HCT116 (cell line): ENCODE measurements around the gene SLC30A3. TPM values are rescaled to one million over a fixed set of nuclear protein-coding genes. Genes with fewer than 3 reads are reported as not detected.

Source experiments
- ATAC-seq: fragments of 200-7000 bp; cut with Tn5 transposase; 2 replicates; pipeline ENCODE4 v1.9.1; 2020; ENCODE audit warnings: mild to moderate bottlenecking, moderate library complexity
- BruUV-seq: library from RNA; stranded (reverse); fragments of 400-500 nt; replicated peaks from 2 replicates; lab custom pipeline; 2021; lab: Mats Ljungman, UMichigan
- CTCF ChIA-PET: fragments of 300-600 bp; sonication (Branson Sonifier 250); formaldehyde crosslinking; loops from one replicate; lab custom pipeline; 2021; ENCODE audit warnings: antibody characterized with exemption; lab: Charles Lee
- POLR2A ChIA-PET: fragments of 300-600, 350-600 bp; sonication (Branson Sonifier 250); formaldehyde crosslinking; loops from one replicate; lab custom pipeline; 2021; ENCODE audit warnings: antibody characterized with exemption; lab: Charles Lee
- RAD21 ChIA-PET, 2 experiments: fragments of 300-600 bp; sonication (Branson Sonifier 250); formaldehyde crosslinking; loops; one replicate each; lab custom pipeline; 2023; ENCODE audit warnings: low total read pairs in 2 of 2; ENCODE audit not compliant: uncharacterized antibody in 2 of 2, unreplicated experiment in 2 of 2, low non-redundant PET in 1 of 2; lab: Charles Lee
- DNase-seq: peaks from one replicate; pipeline ENCODE4 v3.0.0-alpha.2; 2010; ENCODE audit warnings: low read depth, low spot score
- H2AFZ ChIP-seq: fragments of 200-600 bp; shearing (Covaris generic), sonication (generic); 2 replicates; pipeline ENCODE4 v1.6.1; 2017; ENCODE audit warnings: low read depth, mixed run types, mixed read lengths, antibody characterized with exemption, low read length; ENCODE audit not compliant: poor library complexity, severe bottlenecking
- H3K27ac ChIP-seq: 2 replicates; pipeline ENCODE4 v1.5.1; 2012; ENCODE audit warnings: low read depth, low read length
- H3K27me3 ChIP-seq: fragments of 200-600 bp; sonication (generic); 2 replicates; pipeline ENCODE4 v1.6.1; 2016; ENCODE audit warnings: mixed run types, low read length, mixed read lengths; ENCODE audit not compliant: insufficient read depth
- H3K36me3 ChIP-seq, 2 experiments: fragments of 200-500 bp in 1 of 2; fragments of 200-600 bp in 1 of 2; sonication (Bioruptor generic) in 1 of 2; sonication (generic) in 1 of 2; 2 replicates each; pipeline versions ENCODE4 v1.5.1 to v1.6.1; 2014 to 2016; ENCODE audit warnings: low read length in 2 of 2, inconsistent platforms in 1 of 2, mixed read lengths in 1 of 2, mixed run types in 1 of 2; ENCODE audit not compliant: insufficient read depth in 2 of 2, control insufficient read depth in 1 of 2
- H3K4me1 ChIP-seq, 2 experiments: fragments of 200-600 bp in 1 of 2; sonication (generic) in 1 of 2; 2 replicates each; pipeline versions ENCODE4 v1.5.1 to v1.6.1; 2012 to 2017; ENCODE audit warnings: low read length in 2 of 2, inconsistent platforms in 1 of 2, mild to moderate bottlenecking in 1 of 2, mixed read lengths in 1 of 2, mixed run types in 1 of 2, moderate library complexity in 1 of 2; ENCODE audit not compliant: insufficient read depth in 2 of 2, control insufficient read depth in 1 of 2
- H3K4me2 ChIP-seq: fragments of 200-600 bp; sonication (generic); 2 replicates; pipeline ENCODE4 v1.6.1; 2017; ENCODE audit warnings: mixed run types, low read length, mixed read lengths
- H3K4me3 ChIP-seq, 2 experiments: fragments of 200-600 bp in 1 of 2; sonication (generic) in 1 of 2; replicated peaks in 1 of 2; 2 replicates each; pipeline ENCODE4 v1.5.1; 2011 to 2016; ENCODE audit warnings: low read length in 2 of 2, control low read depth in 1 of 2, low read depth in 1 of 2, mild to moderate bottlenecking in 1 of 2, mixed read lengths in 1 of 2, mixed run types in 1 of 2
- H3K79me2 ChIP-seq: fragments of 200-600 bp; sonication (generic); 2 replicates; pipeline ENCODE4 v1.6.1; 2017; ENCODE audit warnings: mild to moderate bottlenecking, mixed run types, low read length, moderate library complexity, mixed read lengths; ENCODE audit not compliant: insufficient read depth
- H3K9ac ChIP-seq: fragments of 200-600 bp; sonication (generic); 2 replicates; pipeline ENCODE4 v1.6.1; 2016; ENCODE audit warnings: low read length, mixed read lengths
- H3K9me2 ChIP-seq: fragments of 200-600 bp; sonication (generic), shearing (Covaris generic); 2 replicates; pipeline ENCODE4 v1.6.1; 2017; ENCODE audit warnings: mixed run types, mild to moderate bottlenecking, moderate library complexity; ENCODE audit not compliant: insufficient read depth
- H3K9me3 ChIP-seq, 2 experiments: fragments of 200-500 bp in 1 of 2; fragments of 200-600 bp in 1 of 2; sonication (Bioruptor generic) in 1 of 2; sonication (generic) in 1 of 2; 2 replicates each; pipeline ENCODE4 v1.6.1; 2014 to 2017; ENCODE audit warnings: low read length in 2 of 2, mixed read lengths in 2 of 2, inconsistent platforms in 1 of 2, low read depth in 1 of 2, mild to moderate bottlenecking in 1 of 2, mixed run types in 1 of 2, moderate library complexity in 1 of 2; ENCODE audit not compliant: control insufficient read depth in 1 of 2, insufficient read depth in 1 of 2
- H4K20me1 ChIP-seq: fragments of 200-600 bp; sonication (generic), shearing (Covaris generic); 2 replicates; pipeline ENCODE4 v1.6.1; 2017; ENCODE audit warnings: mixed run types, mild to moderate bottlenecking, moderate library complexity; ENCODE audit not compliant: insufficient read depth
- ATF3 ChIP-seq: IDR thresholded peaks from 2 replicates; pipeline ENCODE4 v1.6.1; 2012
- CBX3 ChIP-seq: IDR thresholded peaks from 2 replicates; pipeline ENCODE4 v1.6.1; 2012; ENCODE audit warnings: low read depth
- CEBPB ChIP-seq: IDR thresholded peaks from 2 replicates; pipeline ENCODE4 v1.6.1; 2012; ENCODE audit warnings: low read depth
- EGR1 ChIP-seq: IDR thresholded peaks from 2 replicates; pipeline ENCODE4 v1.6.1; 2012; ENCODE audit warnings: low read depth
- EZH2phosphoT487 ChIP-seq: fragments of 200-600 bp; IDR thresholded peaks from 2 replicates; pipeline ENCODE4 v1.6.1; 2018; ENCODE audit warnings: antibody characterized with exemption, borderline replicate concordance
- JUND ChIP-seq: IDR thresholded peaks from 2 replicates; pipeline ENCODE4 v1.6.1; 2012
- POLR2A ChIP-seq: IDR thresholded peaks from 2 replicates; pipeline ENCODE4 v1.7.0; 2011; ENCODE audit warnings: borderline replicate concordance; ENCODE audit not compliant: insufficient read depth, insufficient read length; ENCODE audit errors: extremely low read depth
- POLR2AphosphoS5 ChIP-seq: IDR thresholded peaks from 2 replicates; pipeline ENCODE4 v1.6.1; 2011; ENCODE audit warnings: mild to moderate bottlenecking, low read depth, low read length, moderate library complexity
- SIN3A ChIP-seq: IDR thresholded peaks from 2 replicates; pipeline ENCODE4 v1.6.1; 2012; ENCODE audit warnings: low read depth
- SRF ChIP-seq: IDR thresholded peaks from 2 replicates; pipeline ENCODE4 v1.6.1; 2012; ENCODE audit warnings: low read depth
- TCF7L2 ChIP-seq: IDR thresholded peaks from 2 replicates; pipeline ENCODE4 v1.7.0; 2011; ENCODE audit warnings: borderline replicate concordance, inconsistent platforms; ENCODE audit not compliant: insufficient read depth, insufficient read length; ENCODE audit errors: extremely low read depth
- YY1 ChIP-seq: IDR thresholded peaks from 2 replicates; pipeline ENCODE4 v1.6.1; 2011; ENCODE audit warnings: low read length, low read depth, moderate library complexity, mild to moderate bottlenecking; ENCODE audit not compliant: insufficient replicate concordance; ENCODE audit errors: extremely low read depth
- ZNF274 ChIP-seq: fragments of 200-500 bp; sonication (Bioruptor generic); IDR thresholded peaks from 2 replicates; pipeline ENCODE4 v1.6.1; 2014; ENCODE audit warnings: mild to moderate bottlenecking, low read depth, low read length, inconsistent platforms
- intact Hi-C: fragments of 100-400 bp; cut with micrococcal nuclease; formaldehyde crosslinking; loops from 2 replicates; pipeline ENCODE4 v1.10.0; 2022
- total RNA-seq: library from RNA; stranded (reverse); gene quantifications from one replicate; pipeline ENCODE4 v1.2.1, GENCODE V29; 2021; ENCODE audit not compliant: unreplicated experiment
- TF ChIP-seq, protein P1 (sequence below): IDR thresholded peaks from 2 replicates; pipeline ENCODE4 v1.6.1; 2011; ENCODE audit warnings: mild to moderate bottlenecking, low read length, moderate library complexity; ENCODE audit not compliant: insufficient replicate concordance; ENCODE audit errors: extremely low read depth
- TF ChIP-seq, protein P2 (sequence below): IDR thresholded peaks from 2 replicates; pipeline ENCODE4 v1.6.1; 2012
- TF ChIP-seq, protein P3 (sequence below): IDR thresholded peaks from 2 replicates; pipeline ENCODE4 v1.6.1; 2012; ENCODE audit warnings: low read depth

The SLC30A3 gene
- total RNA-seq, 1 experiment from 2014 or later: 20.5 TPM

DNA sequence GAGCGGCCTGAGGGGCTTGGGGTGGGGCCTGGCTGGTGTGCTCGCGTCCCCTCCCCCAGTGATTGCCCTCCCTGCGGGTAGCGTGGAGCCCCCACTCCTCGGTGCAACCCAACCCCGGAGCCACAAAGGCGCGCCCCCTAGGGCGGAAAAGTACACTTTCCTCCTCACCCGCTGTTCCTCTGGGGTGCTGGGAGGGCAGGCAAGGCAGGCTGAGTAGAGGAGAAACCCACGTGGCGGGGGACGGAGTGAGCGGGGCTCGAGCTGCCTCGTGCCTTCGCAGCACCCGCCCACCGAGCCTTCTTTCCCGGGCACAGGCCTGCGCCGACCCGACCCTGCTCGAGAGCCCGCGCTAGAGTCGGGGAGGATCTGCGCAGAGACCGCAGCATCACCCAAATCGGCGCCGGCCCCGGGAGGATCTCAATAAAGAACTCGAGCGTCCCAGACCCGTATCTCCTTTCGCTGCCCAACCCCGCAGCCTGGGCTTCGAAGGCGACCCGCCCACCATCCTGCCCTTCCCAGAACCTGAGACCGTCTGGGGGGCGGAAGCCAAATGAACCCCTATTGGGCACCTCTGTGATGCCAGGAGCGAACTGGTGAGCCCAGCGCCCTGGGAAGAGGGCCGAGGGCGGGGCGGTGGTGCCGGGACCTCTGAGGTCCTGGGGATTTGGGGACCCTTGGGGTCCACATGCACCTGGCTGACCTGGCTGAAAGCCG lies 43.9 kb upstream of the SLC30A3 start:
- peaks cover 0 to 8% of the 10 kb centered on the region in 2 experiments; a peak in 3 of 4 replicates for H3K4me1 ChIP-seq
- ChIA-PET CTCF (no interaction called here), RAD21 (no interaction called here), POLR2A (no interaction called here)
- no peak overlapping the region for H3K9ac ChIP-seq
- intact Hi-C loops: no loop called here
- H3K79me2 ChIP-seq: no peaks in the 10 kb centered on the region
- H3K4me2 ChIP-seq: no peak overlapping the region
- no peaks in the 10 kb centered on the region for H4K20me1 ChIP-seq
- TF ChIP-seq TCF7L2 (no peak), ZNF274 (no peak), SRF (no peak), EGR1 (no peak), SIN3A (no peak), YY1 (no peak), POLR2AphosphoS5 (no peak), EZH2phosphoT487 (no peak), CEBPB (no peak), JUND (no peak), POLR2A (no peak), ATF3 (no peak), CBX3 (no peak)
- TF ChIP-seq, protein P1, sequence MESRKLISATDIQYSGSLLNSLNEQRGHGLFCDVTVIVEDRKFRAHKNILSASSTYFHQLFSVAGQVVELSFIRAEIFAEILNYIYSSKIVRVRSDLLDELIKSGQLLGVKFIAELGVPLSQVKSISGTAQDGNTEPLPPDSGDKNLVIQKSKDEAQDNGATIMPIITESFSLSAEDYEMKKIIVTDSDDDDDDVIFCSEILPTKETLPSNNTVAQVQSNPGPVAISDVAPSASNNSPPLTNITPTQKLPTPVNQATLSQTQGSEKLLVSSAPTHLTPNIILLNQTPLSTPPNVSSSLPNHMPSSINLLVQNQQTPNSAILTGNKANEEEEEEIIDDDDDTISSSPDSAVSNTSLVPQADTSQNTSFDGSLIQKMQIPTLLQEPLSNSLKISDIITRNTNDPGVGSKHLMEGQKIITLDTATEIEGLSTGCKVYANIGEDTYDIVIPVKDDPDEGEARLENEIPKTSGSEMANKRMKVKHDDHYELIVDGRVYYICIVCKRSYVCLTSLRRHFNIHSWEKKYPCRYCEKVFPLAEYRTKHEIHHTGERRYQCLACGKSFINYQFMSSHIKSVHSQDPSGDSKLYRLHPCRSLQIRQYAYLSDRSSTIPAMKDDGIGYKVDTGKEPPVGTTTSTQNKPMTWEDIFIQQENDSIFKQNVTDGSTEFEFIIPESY: no peak
- TF ChIP-seq, protein P2, sequence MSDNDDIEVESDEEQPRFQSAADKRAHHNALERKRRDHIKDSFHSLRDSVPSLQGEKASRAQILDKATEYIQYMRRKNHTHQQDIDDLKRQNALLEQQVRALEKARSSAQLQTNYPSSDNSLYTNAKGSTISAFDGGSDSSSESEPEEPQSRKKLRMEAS: no peak
- TF ChIP-seq, protein P3, sequence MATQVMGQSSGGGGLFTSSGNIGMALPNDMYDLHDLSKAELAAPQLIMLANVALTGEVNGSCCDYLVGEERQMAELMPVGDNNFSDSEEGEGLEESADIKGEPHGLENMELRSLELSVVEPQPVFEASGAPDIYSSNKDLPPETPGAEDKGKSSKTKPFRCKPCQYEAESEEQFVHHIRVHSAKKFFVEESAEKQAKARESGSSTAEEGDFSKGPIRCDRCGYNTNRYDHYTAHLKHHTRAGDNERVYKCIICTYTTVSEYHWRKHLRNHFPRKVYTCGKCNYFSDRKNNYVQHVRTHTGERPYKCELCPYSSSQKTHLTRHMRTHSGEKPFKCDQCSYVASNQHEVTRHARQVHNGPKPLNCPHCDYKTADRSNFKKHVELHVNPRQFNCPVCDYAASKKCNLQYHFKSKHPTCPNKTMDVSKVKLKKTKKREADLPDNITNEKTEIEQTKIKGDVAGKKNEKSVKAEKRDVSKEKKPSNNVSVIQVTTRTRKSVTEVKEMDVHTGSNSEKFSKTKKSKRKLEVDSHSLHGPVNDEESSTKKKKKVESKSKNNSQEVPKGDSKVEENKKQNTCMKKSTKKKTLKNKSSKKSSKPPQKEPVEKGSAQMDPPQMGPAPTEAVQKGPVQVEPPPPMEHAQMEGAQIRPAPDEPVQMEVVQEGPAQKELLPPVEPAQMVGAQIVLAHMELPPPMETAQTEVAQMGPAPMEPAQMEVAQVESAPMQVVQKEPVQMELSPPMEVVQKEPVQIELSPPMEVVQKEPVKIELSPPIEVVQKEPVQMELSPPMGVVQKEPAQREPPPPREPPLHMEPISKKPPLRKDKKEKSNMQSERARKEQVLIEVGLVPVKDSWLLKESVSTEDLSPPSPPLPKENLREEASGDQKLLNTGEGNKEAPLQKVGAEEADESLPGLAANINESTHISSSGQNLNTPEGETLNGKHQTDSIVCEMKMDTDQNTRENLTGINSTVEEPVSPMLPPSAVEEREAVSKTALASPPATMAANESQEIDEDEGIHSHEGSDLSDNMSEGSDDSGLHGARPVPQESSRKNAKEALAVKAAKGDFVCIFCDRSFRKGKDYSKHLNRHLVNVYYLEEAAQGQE: no peak
- H3K27ac ChIP-seq: no peak overlapping the region
- H3K36me3 ChIP-seq: peaks cover 0 to 5% of the 10 kb centered on the region in 2 experiments; a peak in 1 of 4 replicates
- no peak overlapping the region for H3K4me3 ChIP-seq
- BruUV-seq: no TSS peak
- DNase-seq (no peak), ATAC-seq (no peak)
- no peaks in the 10 kb centered on the region for H3K27me3 ChIP-seq
- no peaks in the 10 kb centered on the region for H3K9me3 ChIP-seq
- no peak overlapping the region for H2AFZ ChIP-seq
- no peaks in the 10 kb centered on the region for H3K9me2 ChIP-seq
